Kidney epithelial cell (primary cell): ENCODE results near the gene STK31. TPM values are rescaled to one million over a fixed set of nuclear protein-coding genes. Genes with fewer than 3 reads are reported as not detected.
"Not testable (repeated sequence)": the region's sequence is repeated elsewhere in the genome, so short reads cannot be mapped to it uniquely, and the experiment has no call there.

Experiments used
- DNase-seq: peaks from one replicate; pipeline ENCODE4 v3.0.0-alpha.2; 2010; ENCODE audit warnings: low read depth
- H3K27me3 ChIP-seq: 2 replicates; pipeline ENCODE4 v1.6.0; 2011; ENCODE audit warnings: low read length; ENCODE audit not compliant: control insufficient read depth, insufficient read depth
- H3K36me3 ChIP-seq: 2 replicates; pipeline ENCODE4 v1.5.1; 2011; ENCODE audit warnings: low read length; ENCODE audit not compliant: control insufficient read depth, insufficient read depth
- H3K4me3 ChIP-seq: 2 replicates; pipeline ENCODE4 v1.5.1; 2011; ENCODE audit warnings: low read depth, mild to moderate bottlenecking, control low read depth, low read length
- total RNA-seq: library from RNA; depleted of rRNA; stranded (reverse); fragments of >200 nt; gene quantifications from 2 replicates; pipeline ENCODE4 v1.2.3, GENCODE V29; 2015
- TF ChIP-seq, protein P1 (sequence below): IDR thresholded peaks from 2 replicates; pipeline ENCODE4 v1.5.1; 2011; ENCODE audit warnings: mild to moderate bottlenecking, moderate library complexity, low read length, control low read depth, inconsistent platforms; ENCODE audit not compliant: insufficient read depth, poor library complexity, severe bottlenecking

STK31 gene
- total RNA-seq, 1 donor from 2014 or later: 0.58 TPM

DNA sequence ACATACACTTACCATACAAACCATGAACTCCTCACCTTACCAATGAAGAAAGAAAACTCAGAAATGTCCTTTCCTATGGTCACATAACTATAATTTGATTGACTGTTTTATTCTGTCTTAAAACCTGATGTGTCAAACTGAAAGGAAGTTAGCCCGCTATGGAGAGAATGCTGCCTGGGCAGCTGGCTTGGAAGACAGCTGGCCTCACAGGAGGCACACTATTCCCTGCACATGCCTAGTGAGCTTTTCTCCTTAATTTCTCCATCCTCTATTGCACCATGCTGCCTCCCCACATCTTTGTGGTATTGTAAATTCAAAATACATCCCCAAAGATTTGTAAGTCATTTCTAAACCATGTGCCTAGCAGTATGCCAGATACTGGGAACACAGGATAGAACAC lies 163.3 kb downstream of the STK31 start:
- Histone ChIP-seq H3K4me3 (no peak overlapping the region), H3K27me3 (no peaks in the 10 kb centered on the region), H3K36me3 (no peaks in the 10 kb centered on the region)
- TF ChIP-seq, protein P1, sequence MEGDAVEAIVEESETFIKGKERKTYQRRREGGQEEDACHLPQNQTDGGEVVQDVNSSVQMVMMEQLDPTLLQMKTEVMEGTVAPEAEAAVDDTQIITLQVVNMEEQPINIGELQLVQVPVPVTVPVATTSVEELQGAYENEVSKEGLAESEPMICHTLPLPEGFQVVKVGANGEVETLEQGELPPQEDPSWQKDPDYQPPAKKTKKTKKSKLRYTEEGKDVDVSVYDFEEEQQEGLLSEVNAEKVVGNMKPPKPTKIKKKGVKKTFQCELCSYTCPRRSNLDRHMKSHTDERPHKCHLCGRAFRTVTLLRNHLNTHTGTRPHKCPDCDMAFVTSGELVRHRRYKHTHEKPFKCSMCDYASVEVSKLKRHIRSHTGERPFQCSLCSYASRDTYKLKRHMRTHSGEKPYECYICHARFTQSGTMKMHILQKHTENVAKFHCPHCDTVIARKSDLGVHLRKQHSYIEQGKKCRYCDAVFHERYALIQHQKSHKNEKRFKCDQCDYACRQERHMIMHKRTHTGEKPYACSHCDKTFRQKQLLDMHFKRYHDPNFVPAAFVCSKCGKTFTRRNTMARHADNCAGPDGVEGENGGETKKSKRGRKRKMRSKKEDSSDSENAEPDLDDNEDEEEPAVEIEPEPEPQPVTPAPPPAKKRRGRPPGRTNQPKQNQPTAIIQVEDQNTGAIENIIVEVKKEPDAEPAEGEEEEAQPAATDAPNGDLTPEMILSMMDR: no peak
- no peak for DNase-seq

DNA sequence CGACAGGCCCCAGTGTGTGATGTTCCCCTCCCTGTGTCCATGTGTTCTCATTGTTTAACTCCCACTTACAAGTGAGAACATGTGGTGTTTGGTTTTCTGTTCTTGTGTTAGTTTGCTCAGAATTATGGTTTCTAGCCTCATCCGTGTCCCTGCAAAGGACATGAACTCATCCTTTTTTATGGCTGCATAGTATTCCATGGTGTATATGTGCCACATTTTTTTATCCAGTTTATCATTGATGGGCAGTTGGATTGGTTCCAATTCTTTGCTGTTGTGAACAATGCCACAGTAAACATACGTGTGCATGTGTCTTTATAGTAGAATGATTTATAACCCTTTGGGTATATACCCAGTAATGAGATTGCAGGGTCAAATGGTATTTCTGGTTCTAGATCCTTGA lies 166.5 kb downstream of the STK31 start:
- not testable (repeated sequence) for H3K27me3 ChIP-seq, H3K36me3 ChIP-seq, H3K4me3 ChIP-seq, DNase-seq

Other genes with a start within 250 kb of the STK31 start
- 44.0 TPM in 2 replicates for gene IGF2BP3, start 239.7 kb upstream of the STK31 start, total RNA-seq
- gene TRA2A, start 178.2 kb upstream of the STK31 start, total RNA-seq: 25.8 and 36.9 TPM in 2 replicates
- gene CCDC126, start 112.8 kb upstream of the STK31 start, total RNA-seq: 14.2 and 18.0 TPM in 2 replicates
- 14.2 and 15.5 TPM in 2 replicates for gene FAM221A, start 30.0 kb upstream of the STK31 start, total RNA-seq